GM18498 (cell line): ENCODE results near the gene GART.
"Not testable (repeated sequence)": the region's sequence is repeated elsewhere in the genome, so short reads cannot be mapped to it uniquely, and the experiment has no call there.

Experiments
- ATAC-seq: cut with Tn5 transposase; IDR thresholded peaks from one replicate; pipeline ENCODE4 v1.9.1; 2021; ENCODE audit warnings: mild to moderate bottlenecking, moderate library complexity; ENCODE audit not compliant: unreplicated experiment

GART gene

DNA sequence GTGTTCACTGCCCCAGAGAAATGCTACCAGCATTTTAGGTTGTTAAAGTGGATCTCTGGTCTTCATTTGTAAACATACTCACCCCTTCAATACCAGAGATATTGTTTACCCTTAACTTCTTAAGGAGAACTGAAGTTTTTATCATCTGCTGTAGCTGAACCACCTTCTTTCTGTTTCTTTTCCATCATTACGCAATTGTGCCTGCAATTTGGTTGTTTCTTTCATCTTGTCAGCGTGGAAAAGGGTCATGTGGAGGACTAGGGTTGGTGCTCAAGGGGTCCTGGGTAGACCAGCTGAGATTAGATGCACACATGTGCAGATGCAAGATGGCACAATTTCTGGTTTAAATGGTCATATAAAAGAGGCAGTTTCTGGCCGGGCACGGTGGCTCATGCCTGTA is 23.0 kb downstream of the GART start:
- ATAC-seq, result no peak

GRCh38 chr21:33514229-33514628 is 27.7 kb downstream of the GART start:
- no peak for ATAC-seq

GRCh38 chr21:33512481-33512880 is 29.4 kb downstream of the GART start:
- ATAC-seq, result no peak

DNA sequence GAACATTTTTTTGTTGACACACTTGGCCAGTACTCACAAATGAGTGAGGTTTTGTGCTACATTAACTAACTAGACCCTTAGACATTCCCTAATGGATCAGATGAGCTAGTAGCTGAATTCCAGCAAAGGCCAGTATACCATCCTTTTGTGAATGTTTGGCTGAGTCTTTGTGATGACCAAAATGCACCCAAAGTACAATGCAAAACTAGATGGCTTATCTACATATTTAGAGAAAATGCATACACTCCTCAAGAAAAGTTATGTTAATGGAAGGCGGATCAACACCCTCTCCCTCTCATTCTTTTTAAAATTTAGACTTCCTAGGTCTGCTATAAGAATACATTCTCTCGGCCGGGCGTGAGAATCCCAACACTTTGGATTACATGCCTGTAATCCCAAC is 30.3 kb downstream of the GART start:
- ATAC-seq, result no peak

DNA sequence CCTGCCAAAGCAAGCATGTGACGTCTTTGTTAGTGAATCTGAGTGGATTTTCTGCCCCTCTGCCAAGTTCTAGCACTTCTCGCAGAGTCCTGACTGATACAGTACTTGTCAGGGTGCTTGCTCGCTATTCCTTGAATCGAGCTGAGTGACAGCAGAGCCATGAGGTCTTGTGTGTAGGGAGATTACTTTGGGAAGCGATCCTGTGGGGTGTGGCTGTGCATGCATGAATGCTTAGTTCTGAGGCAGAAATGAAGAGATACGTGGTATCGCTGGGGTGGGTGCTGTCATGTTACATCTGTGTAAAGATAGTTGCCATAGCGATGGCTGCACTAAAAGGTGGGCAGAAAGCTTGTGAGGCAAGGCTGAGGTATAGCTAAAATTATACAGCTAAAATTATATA is 31.1 kb downstream of the GART start:
- no peak for ATAC-seq

DNA sequence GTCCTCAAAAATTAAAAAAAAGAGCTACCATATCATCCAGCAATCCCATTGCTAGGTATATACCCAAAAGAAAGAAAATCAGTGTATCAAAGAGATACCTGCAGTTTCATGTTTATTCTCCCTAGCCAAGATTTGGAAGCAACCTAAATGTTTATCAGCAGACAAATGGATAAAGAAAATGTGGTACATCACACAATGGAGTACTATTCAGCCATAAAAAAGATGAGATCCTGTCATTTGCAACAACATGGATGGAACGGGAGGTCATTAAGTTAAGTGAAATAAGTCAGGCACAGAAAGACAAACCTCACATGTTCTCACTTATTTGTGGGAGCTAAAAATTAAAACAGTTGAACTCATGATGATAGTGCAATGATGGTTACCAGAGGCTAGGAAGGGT is 34.9 kb downstream of the GART start:
- ATAC-seq, result not testable (repeated sequence)

GRCh38 chr21:33505833-33506232 is 36.1 kb downstream of the GART start:
- ATAC-seq, result no peak

GRCh38 chr21:33496345-33496744 is 45.6 kb downstream of the GART start:
- ATAC-seq, result no peak

DNA sequence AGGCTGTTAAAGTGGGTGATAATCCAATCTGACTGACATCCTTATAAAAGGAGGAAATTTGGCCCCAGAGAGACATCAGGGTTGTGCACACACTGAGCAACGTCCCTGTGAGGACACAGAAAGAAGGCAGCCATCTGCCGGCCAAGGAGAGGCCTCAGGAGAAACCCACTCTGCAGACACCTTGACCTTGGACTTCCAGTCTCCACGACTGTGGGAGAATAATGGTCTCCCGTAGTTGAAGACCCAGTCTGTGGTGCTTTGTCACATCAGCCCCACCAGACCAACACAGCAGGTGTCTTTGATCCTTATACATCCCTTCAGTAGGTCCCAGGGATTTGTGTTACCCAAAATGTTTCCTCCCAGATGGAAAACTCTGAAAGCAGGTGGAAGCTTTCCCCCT is 46.2 kb downstream of the GART start:
- no peak for ATAC-seq

DNA sequence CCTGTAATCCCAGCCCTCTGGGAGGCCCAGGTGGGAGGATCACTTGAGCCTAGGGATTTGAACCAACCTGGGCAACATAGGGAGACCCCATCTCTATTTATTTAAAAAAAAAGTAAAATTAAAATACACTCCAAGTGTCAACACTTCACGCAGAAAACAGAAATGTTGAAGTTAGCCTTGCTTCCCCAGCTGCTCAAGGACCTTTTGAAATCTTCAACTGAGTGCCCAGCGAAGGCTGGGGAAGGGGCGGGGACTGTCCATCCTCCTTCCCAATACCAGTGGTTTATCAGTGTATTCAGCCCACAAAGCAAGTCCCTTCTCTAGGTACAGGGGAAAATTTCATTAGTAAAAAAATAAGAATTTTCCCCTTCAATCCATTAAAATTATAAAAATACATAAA is 48.2 kb downstream of the GART start:
- ATAC-seq, result no peak

DNA sequence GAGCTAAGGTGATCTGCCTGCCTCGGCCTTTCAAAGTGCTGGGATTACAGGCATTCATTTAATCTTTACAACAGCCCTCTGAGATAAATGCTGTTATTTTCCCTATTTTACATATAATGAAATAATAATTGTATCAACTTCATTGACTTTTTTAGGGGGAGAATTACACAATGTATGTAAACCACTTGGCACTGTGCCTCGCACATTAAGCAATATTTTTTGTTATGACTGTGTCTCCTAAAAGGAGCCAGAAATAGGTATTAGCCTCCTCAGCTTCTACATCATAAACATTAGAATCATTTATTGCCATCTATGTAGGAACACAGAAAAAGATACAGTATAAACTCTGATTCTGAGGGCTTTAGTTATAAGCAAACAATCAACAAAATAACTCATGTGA is 49.3 kb downstream of the GART start:
- no peak for ATAC-seq

DNA sequence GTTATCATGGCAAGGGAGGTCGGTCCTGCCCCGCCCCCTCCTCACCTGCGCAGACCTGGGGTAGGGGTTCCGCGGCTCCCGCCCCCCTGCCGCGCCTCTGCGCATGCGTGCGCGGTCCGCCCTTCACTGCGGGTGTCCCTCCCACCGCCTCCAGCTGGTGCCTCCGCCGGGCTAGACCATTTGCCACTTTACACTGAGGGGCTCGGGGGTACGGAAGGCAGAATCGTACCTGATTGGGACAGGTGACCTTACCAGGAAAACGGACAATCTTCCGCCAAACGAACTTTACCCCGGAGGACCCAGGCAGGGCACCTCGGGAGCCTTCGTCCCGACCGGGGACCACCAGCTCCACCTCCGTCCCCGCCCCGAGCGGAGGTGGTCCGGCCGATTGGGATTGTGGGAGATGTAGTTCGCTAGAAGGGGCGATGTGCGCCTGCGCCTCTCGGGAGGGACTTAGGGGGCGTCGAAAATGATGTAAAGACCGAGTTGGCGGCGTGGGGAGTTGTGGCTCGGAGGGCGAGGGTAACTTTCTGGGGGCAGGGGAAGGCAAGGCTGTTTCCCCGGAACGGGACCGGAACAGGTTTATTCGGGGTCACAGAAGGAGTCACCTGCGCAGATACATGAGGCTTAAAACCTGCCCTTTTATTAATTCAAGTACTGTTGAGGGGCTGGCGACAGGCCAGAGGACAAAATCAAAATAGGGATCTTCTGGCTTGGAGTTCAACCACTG is 50.4 kb downstream of the GART start, which contains the start of gene DNAJC28:
DNAJC28 (minus strand) TSS at position 344 of the 730 bp plus-strand sequence. CDS start 2,323 bp downstream, outside the sequence.
- peak; percentile 97 for ATAC-seq

GRCh38 chr21:33490991-33491372 is 50.9 kb downstream of the GART start:
- no peak for ATAC-seq

GRCh38 chr21:33488936-33489335 is 53.0 kb downstream of the GART start:
- ATAC-seq, result no peak

DNA sequence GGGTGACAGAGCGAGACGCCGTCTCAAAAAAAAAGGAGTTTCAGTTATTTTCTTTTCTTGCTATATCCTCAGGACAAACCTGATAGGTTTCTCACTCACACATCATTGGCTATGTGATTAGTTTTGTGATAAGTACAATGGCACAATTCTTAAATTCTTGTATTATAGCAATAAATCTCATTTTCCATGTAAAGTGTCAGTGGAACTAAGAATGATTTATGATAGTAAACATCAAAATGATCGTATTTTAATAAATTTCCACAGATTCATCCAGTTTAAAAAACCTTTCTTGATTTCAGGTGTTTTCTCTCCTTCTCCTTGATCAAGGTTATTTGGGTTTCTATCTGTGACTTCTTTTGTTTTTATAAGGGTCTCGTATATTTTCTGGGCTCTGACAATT is 53.9 kb downstream of the GART start:
- no peak for ATAC-seq

DNA sequence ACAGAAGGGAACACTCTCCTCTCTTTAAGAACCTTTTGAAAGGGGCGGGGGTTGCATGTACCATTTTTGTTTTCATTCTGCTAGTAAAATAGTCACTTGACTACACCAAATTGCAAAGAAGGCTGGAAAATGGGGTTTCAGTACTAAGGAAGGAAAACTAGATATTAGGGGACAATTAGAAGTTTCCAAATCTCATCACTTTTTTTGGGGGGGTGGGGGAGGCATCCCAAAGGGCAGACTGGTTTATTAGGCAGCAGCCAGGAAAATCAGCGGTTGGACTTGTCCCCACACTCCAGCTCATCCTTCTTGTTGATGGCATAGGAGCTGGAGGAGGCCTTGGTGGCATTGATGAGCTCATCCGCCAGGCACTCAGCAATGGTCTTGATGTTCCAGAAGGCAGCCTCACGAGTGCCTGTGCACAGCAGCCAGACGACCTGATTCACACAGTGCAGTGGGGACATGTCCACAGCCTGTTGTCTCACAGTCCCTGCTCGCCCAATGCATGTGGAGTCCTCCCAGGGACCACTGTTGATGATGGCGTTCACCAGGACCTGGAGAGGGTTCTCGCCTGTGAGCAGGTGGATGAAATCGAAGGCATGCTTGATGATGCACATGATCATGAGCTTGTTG is 60.5 kb downstream of the GART start:
- ATAC-seq, result no peak

- no peak for ATAC-seq
Observed at GRCh38 chr21:33480481-33481103, 61.3 kb downstream of the GART start.

DNA sequence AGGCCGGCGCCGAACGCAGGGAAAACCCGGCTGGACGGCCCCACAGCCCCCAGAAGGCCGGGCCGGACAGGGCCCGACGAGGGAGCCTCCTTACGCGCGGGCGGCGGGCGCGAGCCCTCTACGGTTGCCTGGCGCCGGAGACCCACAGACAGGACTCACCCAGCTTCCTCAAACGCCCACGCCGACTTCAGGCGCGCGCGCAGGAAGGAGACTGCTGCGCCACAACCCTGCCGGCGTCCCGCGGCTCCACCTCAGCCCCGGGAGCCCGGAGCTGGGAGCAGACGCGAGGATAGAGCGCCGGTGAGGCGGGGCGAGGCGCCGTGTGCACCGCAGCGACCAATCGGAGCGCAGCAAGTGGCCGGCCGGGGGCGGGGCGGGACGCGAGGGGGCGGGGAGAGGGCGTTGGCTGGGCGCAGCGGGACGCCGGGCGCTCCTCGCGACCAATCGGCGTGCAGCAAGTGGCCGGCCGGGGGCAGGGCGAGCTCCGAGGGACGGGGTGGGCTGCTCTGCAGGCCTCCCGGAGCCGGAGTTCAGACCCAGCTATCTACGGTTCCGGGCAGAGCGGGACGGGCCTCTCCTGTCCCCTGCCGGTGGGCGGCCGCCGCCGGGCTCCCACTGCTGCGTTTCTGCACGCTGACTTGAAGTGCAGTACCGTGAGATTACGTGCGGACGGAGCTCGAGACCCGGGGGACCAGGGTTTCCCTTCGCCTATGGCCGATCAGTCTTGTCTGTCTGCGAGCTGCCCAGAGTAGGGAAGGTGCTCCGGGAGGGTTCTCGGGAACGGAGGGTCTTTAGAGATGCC is 62.0 kb downstream of the GART start, which contains the start of gene TMEM50B:
TMEM50B (minus strand) TSS at position 296 of the 802 bp plus-strand sequence. CDS start 11,089 bp downstream, outside the sequence.
- peak; percentile 90 for ATAC-seq

DNA sequence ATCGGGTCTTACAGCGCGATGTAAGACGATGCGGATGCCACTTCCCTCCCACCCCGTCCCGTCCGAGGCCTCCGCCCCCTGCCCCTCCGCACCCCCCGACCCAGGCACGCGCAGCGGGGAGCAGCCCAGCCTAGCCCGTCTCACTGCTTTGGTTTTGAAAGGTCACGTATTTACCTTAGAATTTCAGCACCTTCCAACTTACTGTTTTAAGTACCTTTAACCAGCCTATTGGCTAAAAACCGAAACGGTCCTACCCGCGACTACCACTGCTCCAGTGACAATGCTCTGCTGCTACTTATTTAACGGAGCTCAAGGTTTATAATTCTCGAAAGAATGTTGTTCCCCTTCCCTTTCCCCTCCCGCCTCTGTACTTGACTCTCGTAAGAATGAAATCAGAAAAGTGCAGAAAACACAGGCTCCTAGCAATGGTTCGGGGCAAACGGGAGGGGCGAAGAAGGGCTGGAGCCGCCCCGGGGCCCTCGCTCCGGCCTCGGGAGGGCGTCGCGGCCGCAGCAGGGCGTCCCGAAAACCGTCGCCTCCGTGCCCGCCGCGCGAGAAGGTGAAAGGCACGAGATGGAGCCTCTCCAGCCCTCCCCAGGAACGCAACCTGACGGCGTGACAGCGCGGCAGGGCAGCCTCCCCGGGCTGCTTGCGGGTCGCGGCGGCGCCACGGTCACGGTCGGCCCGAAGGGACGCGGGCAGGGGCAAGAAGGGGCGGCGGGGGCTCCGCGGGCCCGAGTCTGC is 62.8 kb downstream of the GART start:
- peak; percentile 28 for ATAC-seq

DNA sequence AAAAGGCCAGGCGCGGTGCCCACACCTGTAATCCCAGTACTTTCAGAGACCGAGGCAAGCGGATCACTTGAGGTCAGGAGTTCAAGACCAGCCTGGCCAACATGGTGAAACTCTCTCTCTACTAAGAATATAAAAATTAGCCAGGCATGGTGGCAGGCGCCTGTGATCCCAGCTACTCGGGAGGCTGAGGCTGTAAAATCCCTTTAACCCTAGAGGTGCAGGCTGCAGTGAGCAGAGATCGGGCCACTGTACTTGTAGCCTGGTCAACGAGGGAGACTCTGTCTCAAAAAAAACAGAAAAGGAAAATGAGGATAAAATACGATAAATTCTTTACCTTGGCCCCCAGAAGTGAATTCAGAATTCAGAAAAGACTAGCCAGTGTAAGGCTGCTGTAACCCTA is 63.7 kb downstream of the GART start:
- ATAC-seq, result no peak

DNA sequence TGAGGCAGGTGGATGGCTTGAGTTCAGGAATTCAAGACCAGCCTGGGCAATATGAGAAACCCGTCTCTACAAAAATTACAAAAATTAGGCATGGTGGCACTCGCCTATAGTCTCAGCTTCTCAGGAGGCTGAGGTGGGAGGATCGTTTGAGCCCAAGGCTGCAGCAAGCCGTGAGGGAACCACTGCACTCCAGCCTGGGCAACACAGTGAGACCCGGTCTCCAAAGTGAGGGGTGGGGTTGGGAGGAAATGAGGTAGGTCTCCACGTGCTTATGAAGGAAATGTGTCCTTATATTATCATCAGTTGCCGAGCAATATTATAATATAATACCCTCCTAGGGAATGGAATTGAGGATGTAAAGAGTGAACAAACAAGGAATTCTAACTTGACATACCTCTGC is 64.9 kb downstream of the GART start:
- no peak for ATAC-seq
